Measurements from ENCODE around the gene BBS1.

BBS1 gene

DNA sequence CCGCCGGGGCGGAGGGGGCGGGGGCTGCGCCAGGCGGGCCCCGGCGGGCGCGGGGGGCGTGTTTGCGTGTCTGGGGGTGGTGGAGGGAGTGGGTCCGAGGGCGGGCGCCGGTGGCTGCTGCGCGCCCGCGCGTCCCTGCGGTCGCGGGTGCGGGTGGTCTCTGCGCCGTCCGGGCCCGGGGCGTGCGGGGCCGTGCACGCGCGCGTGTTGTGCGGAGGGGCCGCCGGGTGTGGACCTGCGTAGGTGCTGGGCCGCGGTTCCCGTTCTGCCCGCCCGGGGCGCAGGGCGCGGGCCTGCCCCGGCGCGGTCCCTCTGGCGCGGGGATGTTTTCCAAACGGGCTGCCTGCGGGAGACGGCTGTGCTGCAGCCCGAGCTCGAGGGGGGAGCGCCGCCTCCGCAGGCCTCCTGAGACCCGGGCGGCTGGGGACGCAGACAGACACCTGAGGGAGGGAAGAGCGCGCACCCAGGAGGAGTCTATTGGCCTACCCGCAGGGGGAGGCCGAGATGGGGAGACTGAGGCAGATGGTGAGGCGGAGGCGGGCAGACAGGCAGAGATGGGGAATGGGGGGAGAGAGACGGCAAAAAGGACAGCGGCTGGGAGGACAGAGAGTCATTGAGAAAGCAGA, 43.3 kb upstream of the BBS1 start:
- TF ChIP-seq, protein P1, sequence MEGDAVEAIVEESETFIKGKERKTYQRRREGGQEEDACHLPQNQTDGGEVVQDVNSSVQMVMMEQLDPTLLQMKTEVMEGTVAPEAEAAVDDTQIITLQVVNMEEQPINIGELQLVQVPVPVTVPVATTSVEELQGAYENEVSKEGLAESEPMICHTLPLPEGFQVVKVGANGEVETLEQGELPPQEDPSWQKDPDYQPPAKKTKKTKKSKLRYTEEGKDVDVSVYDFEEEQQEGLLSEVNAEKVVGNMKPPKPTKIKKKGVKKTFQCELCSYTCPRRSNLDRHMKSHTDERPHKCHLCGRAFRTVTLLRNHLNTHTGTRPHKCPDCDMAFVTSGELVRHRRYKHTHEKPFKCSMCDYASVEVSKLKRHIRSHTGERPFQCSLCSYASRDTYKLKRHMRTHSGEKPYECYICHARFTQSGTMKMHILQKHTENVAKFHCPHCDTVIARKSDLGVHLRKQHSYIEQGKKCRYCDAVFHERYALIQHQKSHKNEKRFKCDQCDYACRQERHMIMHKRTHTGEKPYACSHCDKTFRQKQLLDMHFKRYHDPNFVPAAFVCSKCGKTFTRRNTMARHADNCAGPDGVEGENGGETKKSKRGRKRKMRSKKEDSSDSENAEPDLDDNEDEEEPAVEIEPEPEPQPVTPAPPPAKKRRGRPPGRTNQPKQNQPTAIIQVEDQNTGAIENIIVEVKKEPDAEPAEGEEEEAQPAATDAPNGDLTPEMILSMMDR (IDR thresholded peaks at IDR 0.05; ENCODE audit: control insufficient read depth, extremely low read depth, insufficient read depth): peak; percentile 38
- H3K4me3 ChIP-seq (ENCODE audit: low read depth, low read length): peak overlapping the region; percentile 81
- DNase-seq (ENCODE audit: low read depth): no peak

DNA sequence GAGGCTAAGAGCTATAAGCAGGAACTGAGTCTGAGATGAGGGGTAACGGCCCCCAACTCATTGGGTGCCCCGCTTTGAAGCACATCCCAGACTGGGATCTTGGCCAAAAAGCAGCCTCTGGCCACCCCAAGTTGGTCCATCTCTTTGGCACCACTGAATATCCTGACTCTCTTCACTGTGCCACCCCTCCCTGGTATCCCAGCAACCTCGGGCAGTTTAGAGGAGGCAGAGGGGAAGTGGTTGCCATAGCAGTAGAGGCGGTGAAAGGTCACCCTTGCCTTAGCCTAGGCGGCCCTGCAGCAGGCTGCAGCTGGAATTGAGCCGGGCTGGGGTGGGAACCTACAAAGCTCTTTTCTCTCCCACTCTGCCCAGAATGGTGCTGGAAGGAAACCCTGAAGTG, 42.7 kb upstream of the BBS1 start:
- TF ChIP-seq, protein P1 (IDR thresholded peaks at IDR 0.05; ENCODE audit: control insufficient read depth, extremely low read depth, insufficient read depth): no peak
- peak overlapping the region; percentile 81 for H3K4me3 ChIP-seq (ENCODE audit: low read depth, low read length)
- DNase-seq (ENCODE audit: low read depth): no peak

DNA sequence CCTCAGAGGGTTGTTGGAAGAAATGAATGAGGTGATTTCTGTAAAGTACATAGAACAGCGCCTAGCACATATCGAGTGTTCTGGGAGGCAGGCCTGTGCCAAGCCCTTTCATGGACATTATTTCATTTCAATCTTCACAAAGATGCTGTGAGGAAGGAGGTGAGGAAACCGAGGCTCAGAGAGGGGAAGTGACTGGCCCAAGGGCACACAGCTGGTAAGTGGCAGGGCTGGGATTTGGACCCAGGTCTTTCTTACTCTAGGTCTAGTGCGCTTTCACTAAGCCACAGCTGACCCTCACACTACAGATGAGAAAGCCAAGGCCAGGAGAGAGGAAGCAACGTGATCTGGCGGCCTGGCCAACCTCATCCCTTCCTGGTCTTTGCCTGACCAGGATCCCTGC, 41.7 kb upstream of the BBS1 start:
- H3K4me3 ChIP-seq (ENCODE audit: low read depth, low read length): no peak overlapping the region
- TF ChIP-seq, protein P1 (IDR thresholded peaks at IDR 0.05; ENCODE audit: control insufficient read depth, extremely low read depth, insufficient read depth): no peak
- no peak for DNase-seq (ENCODE audit: low read depth)

DNA sequence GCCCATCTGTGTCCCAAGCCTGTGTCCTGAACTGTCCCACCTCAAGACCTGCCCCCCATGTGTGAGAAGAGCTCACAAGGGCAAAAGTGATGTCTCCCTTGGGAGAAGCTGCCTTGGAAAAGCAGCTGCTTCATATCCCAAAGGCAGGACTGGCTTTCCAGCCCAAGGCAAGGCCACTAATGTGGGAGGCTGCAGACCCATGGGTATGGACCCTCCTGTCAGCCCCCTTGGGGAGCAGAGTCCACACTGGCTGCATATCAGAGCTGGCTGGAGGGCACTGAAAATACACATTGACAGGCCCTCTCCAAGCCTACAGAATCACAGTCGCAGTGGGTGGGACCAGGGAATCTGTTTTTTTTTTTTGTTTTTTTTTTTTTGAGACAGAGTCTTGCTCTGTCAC, 41.0 kb upstream of the BBS1 start:
- H3K4me3 ChIP-seq (ENCODE audit: low read depth, low read length): no peak overlapping the region
- TF ChIP-seq, protein P1 (IDR thresholded peaks at IDR 0.05; ENCODE audit: control insufficient read depth, extremely low read depth, insufficient read depth): no peak
- no peak for DNase-seq (ENCODE audit: low read depth)

DNA sequence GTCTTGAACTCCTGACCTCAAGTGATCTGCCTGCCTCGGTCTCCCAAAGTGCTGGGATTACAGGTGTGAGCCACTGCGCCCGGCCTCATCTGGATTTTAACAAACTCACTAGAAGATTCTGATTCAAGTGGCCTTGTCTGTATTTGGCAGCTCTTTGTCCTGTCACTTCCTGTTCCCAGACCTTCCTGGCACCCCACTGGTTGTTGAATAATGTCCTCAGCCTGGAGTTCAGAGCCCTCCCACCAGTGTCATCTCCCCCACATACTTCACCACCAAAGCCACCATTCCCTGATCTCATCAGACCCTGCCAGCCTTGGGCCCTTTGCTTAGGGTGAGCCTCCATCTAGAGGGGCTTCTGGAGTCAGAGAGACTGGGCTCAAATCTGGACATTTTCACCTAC, 40.4 kb upstream of the BBS1 start:
- TF ChIP-seq, protein P1 (IDR thresholded peaks at IDR 0.05; ENCODE audit: control insufficient read depth, extremely low read depth, insufficient read depth): no peak
- no peak for DNase-seq (ENCODE audit: low read depth)
- H3K4me3 ChIP-seq (ENCODE audit: low read depth, low read length): no peak overlapping the region

DNA sequence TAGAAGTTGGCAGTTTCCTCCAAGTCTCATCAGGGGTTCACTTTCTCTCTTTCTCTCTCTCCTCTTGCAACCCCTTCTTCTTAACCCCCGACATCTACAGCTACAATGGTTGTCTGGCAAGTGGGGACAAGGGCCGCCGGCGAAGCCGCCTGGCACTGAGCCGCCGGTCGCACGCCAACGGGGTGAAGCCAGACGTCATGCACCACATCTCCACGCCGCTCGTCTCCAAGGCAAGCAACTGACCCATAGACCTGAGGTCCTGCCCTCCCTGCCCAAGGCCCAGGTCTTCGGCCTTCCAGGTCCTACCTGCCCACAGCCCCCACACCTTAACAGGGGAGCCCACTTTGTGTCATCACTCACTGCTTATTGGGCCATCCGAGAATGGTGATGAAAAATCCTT, 39.3 kb upstream of the BBS1 start:
- DNase-seq (ENCODE audit: low read depth): no peak
- H3K4me3 ChIP-seq (ENCODE audit: low read depth, low read length): no peak overlapping the region
- TF ChIP-seq, protein P1 (IDR thresholded peaks at IDR 0.05; ENCODE audit: control insufficient read depth, extremely low read depth, insufficient read depth): no peak

DNA sequence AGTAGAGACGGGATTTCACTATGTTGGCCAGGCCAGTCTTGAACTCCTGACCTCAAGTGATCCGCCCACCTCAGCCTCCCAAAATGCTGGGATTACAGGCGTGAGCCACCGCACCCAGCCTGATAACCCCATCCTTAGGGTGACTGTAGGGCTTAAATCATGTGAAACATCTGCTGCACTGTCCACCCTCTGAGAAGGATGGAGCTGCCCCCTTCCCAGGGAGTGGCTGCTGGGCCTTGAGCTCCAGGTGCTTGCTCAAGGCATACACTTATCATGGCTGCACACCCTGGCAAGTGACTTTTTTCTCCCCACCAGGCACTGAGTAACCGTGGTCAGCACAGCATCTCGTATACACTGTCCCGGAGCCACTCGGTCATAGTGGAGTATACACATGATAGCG, 38.4 kb upstream of the BBS1 start:
- H3K4me3 ChIP-seq (ENCODE audit: low read depth, low read length): no peak overlapping the region
- TF ChIP-seq, protein P1 (IDR thresholded peaks at IDR 0.05; ENCODE audit: control insufficient read depth, extremely low read depth, insufficient read depth): no peak
- DNase-seq (ENCODE audit: low read depth): no peak
